NCI-H2196 (cell line): ENCODE data around the gene NSRP1.
A peak's percentile ranks its signal among the peaks of the same experiment; 100 is the strongest.
"Not testable (repeated sequence)": the region's sequence is repeated elsewhere in the genome, so short reads cannot be mapped to it uniquely, and the experiment has no call there.

Source experiments
- DNase-seq: peaks from one replicate; lab custom pipeline; 2025; ENCODE audit not compliant: unreplicated experiment; lab: John Stamatoyannopoulos, UW

The NSRP1 gene

GRCh38 chr17:30116661-30117551, at the start of gene NSRP1:
NSRP1 (plus strand) TSS chr17:30116816; CDS start chr17:30116844, 28 bp downstream.
- peak; percentile 84 for DNase-seq

- DNase-seq: no peak
Measured at GRCh38 chr17:30068465-30068864, 48.2 kb upstream of the NSRP1 start.

GRCh38 chr17:30074254-30074653, 42.4 kb upstream of the NSRP1 start:
- no peak for DNase-seq

GRCh38 chr17:30074730-30075129, 41.9 kb upstream of the NSRP1 start:
- no peak for DNase-seq

- DNase-seq: no peak
Measured at GRCh38 chr17:30082773-30083172, 33.8 kb upstream of the NSRP1 start.

- no peak for DNase-seq
Measured at GRCh38 chr17:30084788-30085187, 31.8 kb upstream of the NSRP1 start.

GRCh38 chr17:30086896-30087295, 29.7 kb upstream of the NSRP1 start:
- DNase-seq: no peak

- DNase-seq: not testable (repeated sequence)
Measured at GRCh38 chr17:30087431-30087830, 29.2 kb upstream of the NSRP1 start.

- DNase-seq: no peak
Measured at GRCh38 chr17:30091121-30091670, 25.4 kb upstream of the NSRP1 start.

GRCh38 chr17:30091771-30092170, 24.8 kb upstream of the NSRP1 start:
- DNase-seq: no peak

GRCh38 chr17:30092886-30093285, 23.7 kb upstream of the NSRP1 start:
- DNase-seq: no peak

- DNase-seq: peak; percentile 39
Measured at GRCh38 chr17:30093463-30094147, 23.0 kb upstream of the NSRP1 start.

GRCh38 chr17:30095507-30096244, 20.9 kb upstream of the NSRP1 start:
- peak; percentile 17 for DNase-seq

GRCh38 chr17:30101686-30102390, 14.8 kb upstream of the NSRP1 start:
- DNase-seq: no peak

- no peak for DNase-seq
Measured at GRCh38 chr17:30103921-30104320, 12.7 kb upstream of the NSRP1 start.

GRCh38 chr17:30104575-30105339, 11.9 kb upstream of the NSRP1 start:
- DNase-seq: peak; percentile 67

GRCh38 chr17:30112794-30113193, 3.8 kb upstream of the NSRP1 start:
- no peak for DNase-seq

- DNase-seq: peak; percentile 10
Measured at GRCh38 chr17:30113213-30113612, 3.4 kb upstream of the NSRP1 start.

GRCh38 chr17:30116345-30116660, 313 bp upstream of the NSRP1 start:
- DNase-seq: no peak

- no peak for DNase-seq
Measured at GRCh38 chr17:30117675-30118081, 1.1 kb downstream of the NSRP1 start.
